Activated naive CD4-positive, alpha-beta T cell treated with anti-CD3 and anti-CD28 coated beads, Interleukin-2, amount 50 U/mL, for 16 hours (primary cell): ENCODE measurements around the gene TLE5.
"Not testable (repeated sequence)": the region's sequence is repeated elsewhere in the genome, so short reads cannot be mapped to it uniquely, and the experiment has no call there.

ENCODE experiments used
- DNase-seq: peaks from one replicate; pipeline ENCODE4 v3.0.0-alpha.2; 2020

The TLE5 gene

DNA sequence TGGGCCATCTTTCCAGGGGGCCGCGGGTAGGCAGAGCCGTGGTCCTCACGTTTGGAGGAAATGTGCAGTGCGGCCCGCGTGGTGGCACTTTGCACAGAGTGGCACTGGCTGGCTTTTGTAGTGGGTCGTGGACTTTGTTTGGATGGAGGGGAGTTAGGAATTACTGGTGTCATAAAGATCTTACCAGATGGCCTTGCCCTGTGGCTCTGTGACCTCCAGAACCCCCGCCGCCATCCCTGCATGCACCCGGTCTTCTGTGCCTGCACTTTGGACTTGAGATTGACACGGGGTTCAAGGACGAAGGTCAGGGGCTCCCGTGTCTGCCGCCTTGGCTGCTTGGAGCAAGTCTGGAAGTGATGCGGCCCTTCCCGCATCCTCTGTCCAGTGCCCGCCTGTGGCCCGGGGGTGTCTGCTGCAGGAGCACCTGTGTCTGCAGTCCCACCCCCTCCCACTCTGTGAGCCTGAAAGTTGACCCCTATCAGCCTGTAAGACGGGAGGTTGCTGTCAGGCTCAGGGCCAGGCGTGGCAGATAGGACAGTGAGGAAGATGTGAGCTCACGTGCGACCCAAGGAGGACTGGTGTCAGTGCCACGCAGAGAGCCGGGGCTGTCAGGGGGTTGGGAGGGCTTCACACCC lies 34.1 kb upstream of the TLE5 start:
- no peak for DNase-seq

DNA sequence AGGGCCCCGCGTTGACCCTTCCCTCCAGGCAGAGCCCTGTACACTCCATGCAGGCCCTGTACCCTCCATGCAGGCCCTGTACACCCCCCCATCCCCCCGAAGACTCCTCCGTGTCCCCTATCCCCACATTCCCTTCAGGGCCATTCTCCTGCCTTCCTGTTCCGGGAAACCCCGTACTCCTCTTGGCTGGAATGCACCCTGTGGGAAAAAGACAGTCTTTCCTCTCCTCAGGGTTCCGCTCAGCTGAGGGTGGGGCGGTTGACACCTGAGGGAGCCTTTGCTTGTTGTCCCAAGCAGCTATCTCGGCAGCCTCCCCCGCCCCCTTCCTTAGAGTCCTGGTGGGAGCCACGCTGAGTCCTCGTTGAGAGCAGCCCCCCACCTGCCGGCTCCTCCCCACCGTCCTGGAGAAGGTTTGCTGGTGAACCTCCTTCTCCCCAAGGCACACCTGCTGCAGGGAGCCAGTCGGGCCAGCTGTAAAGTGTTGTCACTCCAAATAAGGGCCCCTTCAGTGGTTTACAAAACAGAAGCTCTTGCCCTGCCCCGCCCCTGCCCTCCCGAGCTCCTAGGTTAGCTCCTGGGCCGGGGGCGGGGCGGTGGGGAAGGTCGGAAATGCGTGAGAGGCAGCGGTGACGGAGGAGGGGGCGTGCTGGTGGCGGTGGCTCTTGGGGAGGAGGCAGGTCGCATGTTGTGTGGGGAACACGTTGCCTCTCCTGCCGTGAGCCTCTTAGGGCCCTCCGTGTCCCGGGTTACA lies 33.3 kb upstream of the TLE5 start:
- peak; percentile 69 for DNase-seq

DNA sequence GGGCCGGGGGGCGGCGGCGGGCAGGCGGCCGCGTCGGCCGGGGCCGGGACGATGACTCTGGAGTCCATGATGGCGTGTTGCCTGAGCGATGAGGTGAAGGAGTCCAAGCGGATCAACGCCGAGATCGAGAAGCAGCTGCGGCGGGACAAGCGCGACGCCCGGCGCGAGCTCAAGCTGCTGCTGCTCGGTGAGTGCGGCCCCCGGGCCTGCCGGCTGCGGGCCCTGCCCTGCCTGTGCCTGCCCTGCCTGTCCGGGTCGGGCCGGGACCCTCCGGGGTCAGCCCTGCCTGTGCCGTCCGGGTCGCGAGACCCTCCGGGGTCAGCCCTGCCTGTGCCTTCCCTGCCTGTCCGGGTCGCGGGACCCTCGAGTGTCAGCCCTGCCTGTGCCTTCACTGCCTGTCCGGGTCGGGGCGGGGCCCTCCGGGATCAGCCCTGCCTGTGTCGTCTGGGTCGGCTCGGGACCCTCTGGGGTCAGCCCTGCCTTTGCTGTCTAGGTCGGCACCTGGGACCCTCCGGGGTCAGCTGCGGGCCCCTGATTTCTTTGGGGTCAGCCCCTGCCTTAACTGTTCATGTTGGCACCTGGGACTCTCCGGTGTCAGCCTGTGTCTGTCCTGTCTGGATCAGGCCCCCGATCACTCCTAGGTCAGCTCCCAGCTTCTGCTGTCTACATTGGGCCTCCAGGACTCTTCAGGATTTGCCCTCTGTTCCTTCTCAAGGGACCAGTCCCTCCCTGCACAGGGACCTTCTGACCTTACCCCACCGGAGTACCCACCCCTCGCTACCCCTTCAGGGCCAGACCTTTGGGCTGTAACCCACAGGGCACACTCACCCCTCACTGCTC lies 32.5 kb upstream of the TLE5 start:
- DNase-seq = peak; percentile 35

DNA sequence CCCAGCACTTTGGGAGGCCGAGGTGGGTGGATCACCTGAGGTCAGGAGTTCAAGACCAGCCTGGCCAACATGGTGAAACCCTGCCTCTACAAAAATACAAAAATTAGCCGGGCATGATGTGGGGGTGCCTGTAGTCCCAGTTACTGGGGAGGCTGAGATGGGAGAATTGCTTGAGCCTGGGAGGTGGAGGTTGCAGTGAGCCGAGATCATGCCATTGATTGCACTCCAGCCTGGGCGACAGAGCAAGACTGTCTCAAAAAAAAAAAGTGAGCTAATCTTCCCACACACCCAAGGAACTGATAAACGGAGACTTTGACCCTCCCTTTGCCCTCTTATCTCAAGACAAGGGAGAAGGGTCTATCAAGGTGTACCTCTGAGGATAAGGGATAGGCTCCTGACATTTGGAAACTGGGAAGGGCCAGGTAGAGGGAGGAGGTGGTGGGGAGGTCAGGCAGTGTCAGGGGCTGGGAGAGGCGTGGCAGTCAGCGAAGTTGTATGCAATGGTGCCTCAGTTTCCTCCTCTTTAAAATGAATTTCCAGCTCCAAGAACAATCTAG lies 27.1 kb upstream of the TLE5 start:
- not testable (repeated sequence) for DNase-seq

DNA sequence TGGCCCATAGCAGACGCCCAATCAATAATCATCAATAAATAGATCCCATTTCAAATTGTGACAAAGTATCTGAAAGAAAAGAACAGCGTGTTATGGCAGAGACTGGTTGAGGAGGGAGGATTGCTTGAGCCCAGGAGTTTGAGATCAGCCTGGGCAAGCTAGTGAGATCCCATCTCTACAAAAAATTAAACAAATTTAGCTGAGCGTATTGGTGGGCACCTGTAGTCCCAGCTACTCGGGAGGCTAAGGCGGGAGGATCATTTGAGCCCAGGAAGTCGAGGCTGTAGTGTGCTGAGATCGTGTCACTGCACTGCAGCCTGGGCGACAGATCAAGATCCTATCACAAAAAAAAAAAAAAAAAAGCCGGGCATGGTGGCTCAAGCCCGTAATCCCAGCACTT lies 25.5 kb upstream of the TLE5 start:
- DNase-seq = no peak

DNA sequence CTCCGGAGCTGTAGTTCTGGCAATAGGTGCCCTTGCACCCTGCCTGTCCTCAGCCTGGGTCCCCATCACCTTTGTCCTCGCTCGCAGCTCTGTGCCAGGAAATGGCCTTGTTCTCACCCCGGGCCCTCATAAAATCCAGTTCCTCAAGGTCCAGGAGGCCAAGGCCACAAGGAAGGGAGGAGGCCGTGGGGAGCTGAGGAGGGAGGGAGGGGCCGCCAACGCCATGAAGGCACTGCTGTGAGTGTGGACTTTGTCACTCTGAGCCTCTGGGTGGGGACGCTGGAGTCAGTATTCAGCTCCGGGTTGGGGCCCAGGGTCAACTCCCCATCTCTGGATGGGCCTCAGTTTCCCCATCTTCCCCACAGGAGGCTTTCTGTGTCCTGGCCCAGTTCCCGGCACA lies 22.6 kb upstream of the TLE5 start:
- DNase-seq = no peak

DNA sequence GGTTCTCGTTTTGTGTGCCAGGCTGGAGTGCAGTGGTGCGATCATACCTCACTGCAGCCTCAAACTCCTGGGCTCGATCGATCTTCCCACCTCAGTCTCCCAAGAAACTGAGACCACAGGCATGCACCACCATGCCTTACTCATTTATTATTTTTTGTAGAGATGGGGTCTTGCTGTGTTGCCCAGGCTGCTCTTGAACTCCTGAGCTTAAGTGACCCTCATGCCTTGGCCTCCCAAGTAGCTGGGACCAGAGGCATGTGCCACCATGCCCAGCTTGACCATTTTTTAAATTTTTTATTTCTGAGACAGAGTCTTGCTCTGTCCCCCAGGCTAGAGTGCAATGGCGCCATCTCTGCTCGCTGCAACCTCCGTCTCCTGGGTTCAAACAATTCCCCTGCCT lies 21.7 kb upstream of the TLE5 start:
- DNase-seq = no peak

DNA sequence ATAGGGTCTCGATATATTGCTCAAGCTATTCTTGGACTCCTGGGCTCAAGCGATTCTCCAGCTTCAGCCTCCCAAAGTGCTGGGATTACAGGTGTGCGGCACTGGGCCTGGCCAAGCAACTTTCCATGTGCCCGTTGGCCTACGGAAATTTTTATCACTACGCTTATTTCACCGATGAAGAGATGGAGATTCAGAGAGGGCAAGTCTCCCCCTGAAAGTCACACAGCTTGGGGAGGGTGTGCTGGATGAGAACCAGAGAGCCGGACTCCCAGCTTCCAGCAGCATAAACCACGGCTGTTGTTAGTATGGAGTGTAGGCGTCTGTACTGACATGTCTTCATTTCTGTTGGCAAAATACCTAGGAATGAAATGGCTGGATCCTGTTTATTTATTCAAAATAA lies 20.0 kb upstream of the TLE5 start:
- no peak for DNase-seq

DNA sequence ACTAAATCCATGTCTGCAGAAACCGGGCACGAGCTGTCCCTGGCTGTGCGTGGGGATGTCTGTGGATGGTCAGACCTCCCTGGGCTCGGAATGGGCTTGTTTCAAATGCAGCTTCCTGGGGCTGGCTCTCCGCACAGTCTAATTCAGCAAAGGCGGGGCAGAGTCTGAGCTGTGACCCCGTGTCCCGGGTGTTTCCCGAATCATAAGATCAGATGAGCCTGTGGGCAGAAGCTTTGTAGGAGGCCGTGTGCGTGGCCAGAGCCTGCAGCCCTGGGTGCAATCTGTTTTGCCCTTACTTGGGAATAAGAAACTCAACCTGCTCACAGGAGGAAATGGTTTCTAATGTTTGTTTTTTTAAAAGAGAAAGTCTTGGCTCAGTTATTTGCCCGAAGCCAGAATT lies 18.0 kb upstream of the TLE5 start:
- no peak for DNase-seq

DNA sequence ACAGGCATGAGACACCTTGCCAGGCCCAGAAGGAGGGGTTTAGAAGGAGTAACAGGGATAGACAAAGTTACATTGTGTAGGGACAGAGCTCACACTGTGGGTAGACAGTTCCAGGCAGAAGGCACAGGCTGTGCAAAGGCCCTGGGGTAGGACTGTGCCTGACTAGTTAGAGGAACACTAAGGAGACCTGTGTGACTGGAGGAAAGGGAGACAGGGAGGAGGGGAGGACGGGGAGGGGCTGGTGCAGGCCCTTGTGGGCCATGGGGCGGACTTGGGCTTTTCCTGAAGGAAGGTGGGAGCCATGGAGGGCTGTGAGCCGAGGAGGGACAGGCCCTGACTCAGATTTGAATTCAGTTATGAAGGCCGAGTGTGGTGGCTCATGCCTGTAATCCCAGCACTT lies 17.3 kb upstream of the TLE5 start:
- DNase-seq = no peak

DNA sequence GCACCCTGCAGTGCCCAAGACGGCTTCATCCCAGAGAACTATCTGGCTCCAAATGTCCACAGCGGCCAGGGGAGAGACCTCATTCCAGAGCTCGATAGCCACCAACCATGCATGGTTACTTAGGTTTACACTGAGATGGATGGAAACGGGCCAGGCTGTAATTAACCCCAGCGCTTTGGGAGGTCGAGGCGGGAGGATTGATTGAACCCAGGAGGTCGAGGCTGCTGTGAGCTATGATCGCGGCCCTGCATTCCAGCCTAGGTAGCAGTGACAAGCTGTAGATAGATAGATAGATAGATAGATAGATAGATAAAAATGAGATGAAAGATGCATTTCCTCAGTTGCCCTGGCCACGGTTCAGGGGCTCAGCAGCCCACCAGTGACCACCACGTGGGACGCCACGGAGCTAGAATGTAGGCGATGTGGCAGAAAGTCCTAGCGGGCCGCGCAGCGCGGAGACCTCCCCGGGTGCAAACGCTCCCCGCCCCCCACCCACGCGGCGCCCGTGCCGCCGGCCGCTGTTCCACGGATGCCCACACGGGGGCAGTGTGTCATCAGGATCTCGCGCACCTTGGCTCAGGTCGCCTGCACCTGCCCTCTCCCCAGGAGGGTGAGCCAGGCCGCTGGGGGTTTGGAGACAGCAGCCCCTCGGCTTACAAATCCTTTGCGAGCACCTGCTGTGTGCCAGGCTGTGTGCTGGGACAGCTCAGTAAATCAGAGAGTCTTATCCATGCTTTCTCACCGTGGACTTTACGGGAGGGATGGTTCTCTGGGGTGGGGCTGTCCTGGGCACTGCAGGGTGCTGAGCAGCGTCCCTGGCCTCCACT lies 13.5 kb upstream of the TLE5 start:
- DNase-seq = peak; percentile 81

DNA sequence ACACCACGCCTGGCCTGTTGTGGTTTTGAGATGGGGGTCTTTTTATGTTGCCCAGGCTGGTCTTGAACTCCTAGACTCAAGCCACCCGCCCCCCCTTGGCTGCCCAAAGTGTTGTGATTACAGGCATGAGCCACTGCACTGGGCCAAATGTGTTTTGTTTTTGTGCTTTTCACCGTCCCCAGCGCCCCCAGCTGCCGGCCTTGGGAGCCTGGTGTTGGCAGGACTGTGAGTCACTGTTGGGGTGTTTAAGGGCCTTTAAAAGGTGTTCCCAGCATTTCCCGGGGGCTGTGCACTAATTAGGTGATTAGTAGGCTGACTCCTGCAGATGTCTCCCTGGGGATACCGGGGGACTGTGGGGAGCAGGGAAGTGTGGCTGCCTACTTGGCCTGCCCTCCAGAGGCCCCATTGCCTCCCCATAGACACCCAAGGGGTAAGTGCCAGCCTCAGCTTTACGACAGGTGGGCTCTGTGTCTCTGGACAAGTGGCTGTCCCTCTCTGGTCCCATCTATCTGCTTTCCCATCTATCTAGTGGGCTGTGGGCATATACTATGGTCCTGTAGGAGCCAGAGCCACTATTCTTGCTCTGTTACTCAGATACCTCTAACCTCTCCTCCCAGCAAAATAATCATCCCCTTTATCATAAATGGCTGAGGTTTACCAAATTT lies 11.8 kb upstream of the TLE5 start:
- no peak for DNase-seq

DNA sequence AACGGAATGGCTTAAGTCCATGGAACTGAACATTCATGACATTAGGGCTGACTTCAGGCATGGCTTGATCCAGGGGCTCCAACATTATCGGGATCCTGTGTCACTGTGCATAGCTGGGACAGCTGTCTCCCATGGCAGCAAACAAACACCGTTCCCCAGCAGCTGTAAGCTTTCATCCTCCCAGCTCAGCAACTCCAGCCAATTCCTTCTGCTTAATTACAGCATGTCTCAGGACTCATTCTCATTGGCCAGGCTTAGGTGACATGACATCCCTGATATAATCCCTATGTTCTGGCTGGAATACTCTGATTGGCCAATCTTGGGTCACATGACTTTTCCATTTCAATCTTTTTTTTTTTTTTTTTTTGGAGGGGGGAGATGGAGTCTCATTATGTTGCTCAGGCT lies 10.9 kb upstream of the TLE5 start:
- no peak for DNase-seq

DNA sequence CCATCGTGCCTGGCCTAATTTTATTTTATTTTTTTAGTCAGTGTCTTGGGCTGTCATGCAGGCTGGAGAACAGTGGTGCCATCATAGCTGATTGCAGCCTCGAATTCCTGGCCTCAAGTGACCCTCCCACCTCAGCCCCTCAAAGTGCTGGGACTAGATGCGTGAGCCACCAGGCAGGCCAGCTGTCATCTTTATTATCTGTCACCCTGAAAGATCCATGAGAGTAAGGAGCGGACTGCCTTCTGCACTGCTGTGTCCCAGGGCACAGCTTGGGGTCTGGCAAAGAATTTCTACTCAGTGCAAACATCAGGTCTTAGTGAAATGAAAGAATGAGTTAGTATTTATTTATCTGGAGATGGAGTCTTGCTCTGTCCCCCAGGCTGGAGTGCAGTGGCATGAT lies 9.5 kb upstream of the TLE5 start:
- no peak for DNase-seq

DNA sequence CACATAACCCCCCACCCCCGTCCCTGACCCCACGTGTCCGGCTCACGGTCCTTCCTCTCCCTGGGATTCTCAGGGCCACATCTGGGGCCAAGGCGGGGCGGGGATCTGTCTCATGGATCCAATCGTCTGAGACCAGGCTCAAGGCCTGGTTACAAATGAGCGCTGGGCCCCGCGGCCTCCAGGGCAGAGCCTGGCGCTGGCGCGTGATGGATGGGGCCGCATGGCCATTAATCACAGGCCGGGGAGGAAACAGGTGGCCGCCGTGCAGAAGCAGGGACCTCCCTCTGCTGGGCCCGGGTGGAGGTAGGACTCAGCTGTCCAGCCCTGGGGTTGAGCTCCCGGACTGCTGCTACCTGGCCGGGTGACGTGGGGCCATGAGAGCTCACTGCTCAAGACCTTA lies 5.8 kb upstream of the TLE5 start:
- no peak for DNase-seq

DNA sequence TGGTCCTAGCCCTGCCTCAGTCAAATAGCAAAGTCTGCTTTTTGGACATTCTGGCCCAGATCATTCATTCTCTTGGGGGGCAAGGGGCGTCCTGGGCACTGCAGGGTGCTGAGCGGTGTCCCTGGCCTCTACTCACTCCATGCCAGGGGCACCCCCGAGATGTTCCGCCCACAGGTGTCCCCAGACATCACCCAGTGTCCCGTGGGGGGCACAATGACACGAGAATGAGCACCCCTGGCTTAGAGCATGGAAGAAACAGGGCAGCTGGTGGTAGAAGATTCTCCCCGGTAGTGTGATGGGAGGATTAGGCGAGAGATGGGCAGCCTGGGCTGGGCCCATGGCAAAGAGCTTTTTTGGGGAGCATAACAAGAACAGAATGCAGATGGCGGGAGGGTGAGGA lies 5.3 kb upstream of the TLE5 start:
- DNase-seq = no peak

DNA sequence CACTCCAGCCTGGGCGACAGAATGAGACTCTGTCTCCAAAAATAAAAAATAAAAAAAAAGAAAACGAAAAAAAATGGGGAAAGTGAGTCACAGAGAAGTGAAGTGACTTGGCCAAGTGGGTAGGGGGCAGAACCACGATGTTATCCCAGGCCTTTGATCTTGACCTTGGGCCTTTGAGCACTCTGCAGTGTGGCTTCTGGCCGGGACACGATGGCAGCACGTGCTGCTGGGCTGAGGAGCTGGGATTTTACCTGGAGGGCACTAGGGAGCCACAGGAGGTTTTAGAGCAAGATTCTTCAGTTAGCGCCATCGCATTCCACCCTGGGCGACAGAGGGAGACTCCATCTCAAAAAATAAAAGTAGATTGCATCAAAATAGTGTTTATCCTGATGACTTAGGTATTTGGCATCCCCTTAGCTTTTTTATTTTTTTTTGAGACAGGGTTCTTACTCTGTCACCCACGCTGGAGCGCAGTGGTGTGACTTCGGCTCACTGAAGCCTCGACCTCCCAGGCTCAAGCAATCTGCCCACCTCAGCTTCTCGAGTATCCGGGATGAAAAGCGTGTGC lies 4.3 kb upstream of the TLE5 start:
- no peak for DNase-seq

DNA sequence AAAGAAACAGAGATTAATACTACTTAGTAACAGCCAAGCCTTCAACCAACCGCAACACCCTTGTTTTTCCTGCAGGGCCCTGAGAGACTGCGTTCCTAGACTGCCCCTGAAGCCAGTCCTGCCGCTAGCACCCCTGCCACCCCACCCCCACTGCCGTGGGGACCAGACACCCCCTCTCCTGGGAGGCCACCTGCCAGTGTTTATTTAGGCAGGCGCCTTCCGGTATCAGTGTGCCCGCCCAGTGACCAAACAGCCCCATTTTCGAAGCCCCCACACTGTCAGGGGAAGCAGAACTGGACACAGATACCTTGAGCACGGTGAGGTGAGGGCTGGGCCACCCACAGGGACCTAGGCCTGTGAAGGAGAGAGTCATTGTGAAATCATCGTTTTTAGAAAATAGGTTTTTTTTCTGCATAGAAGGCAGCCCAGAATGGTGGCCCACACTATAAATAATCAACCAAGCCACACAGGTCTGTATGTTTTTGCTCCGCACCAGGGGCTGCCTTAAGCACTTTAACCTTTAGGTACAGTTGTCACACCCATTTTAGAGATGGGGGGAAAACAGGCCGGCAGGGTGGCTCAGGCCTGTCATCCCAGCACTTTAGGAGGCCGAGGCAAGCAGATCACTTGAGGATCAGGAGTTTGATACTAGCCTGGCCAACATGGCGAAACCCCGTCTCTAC lies 3.5 kb upstream of the TLE5 start:
- DNase-seq = no peak

DNA sequence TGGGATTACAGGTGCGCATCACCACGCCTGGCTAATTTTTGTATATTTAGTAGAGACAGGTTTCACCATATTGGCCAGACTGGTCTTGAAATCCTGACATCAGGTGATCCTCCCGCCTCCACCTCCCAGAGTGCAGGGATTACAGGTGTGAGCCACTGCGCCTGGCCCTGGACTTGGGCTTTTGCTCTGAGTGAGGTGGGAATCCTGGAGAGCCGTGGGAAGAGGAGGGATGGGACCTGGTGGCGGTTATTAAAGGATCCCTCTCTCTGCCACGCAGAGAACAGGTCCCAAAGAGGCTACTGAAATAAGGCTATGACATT lies 1.7 kb upstream of the TLE5 start:
- no peak for DNase-seq

DNA sequence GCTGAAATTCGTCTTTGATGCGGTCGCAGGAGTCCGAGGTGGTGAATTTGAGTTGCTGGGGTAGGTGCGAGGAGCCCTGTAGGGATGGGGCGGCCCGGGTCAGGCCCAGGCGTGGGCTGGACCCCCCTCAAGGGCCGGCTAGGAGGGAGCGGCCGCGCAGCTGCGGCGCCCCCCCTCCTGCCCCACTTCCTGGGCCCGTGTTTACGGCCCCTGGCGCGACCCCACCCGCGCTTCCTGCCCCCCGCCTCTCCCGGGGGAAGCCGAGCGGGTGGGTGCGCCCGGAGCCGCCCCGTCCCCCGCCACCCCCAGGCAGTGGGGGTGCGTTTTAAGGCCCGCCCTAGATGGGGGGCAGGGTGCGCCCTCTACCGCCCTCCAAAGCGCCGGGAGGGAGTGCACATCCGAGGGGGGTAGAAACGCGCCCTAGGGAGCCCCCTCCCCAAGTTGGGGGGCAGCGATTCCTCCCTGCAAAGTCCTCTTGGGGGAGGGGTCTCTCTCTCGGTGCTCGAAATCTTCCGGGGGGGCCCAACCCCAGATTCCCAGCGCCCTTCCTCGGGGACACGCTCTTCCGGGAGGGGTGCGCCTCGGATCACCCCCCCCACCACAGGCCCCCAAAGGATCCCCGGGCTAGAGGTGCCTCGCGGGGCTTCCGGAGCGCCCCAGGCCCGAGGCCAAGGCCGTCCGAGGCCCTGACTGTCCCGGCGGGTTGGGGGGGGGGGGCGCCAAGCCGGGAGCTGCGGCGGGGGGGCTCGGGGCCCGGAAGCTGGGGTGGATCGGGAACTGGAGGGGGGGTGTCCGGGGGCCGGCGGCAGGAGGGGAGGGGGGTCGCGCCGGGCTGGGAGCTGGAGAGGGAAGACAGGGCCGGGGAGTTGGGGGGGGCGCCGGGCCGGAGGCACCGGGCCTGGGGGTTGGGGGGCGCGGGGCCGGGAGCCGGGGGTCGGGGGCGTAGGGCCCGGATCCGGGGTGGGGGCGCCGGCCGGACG lies 823 bp downstream of the TLE5 start:
- DNase-seq = peak; percentile 68
